Frontal cortex (tissue), 4 donors: ENCODE results near the gene AHNAK2. TPM values are rescaled to one million over a fixed set of nuclear protein-coding genes. Genes with fewer than 3 reads are reported as not detected.
"Not testable (repeated sequence)": the region's sequence is repeated elsewhere in the genome, so short reads cannot be mapped to it uniquely, and the experiment has no call there.

Experiments
- DNase-seq, 2 donors: peaks; one replicate each; pipeline ENCODE4 v3.0.0; 2012; ENCODE audit warnings: low spot score in 2 of 2
- FAIRE-seq: peaks from 2 replicates; lab custom pipeline; 2012; peaks lifted over from hg19 to GRCh38; lab: Jason Lieb, UNC
- total RNA-seq: library from RNA; depleted of rRNA; stranded (reverse); fragments of >200 nt; gene quantifications from one replicate; pipeline ENCODE4 v1.2.3, GENCODE V29; 2014
- donor health status: control.
- donor health status: control.
- donor health status: control.

Gene AHNAK2
- total RNA-seq, 1 donor from 2014 or later, result 20.0 TPM

- not testable (repeated sequence) for DNase-seq, FAIRE-seq
Measured at GRCh38 chr14:104944016-104944308, 34.2 kb downstream of the AHNAK2 start.

GRCh38 chr14:104943216-104944015 is 34.8 kb downstream of the AHNAK2 start:
- DNase-seq, FAIRE-seq: not testable (repeated sequence)

GRCh38 chr14:104942586-104942985 is 35.6 kb downstream of the AHNAK2 start:
- DNase-seq, result no peak

GRCh38 chr14:104941508-104942365 is 36.4 kb downstream of the AHNAK2 start:
- no peak for FAIRE-seq
- no peak for DNase-seq

More at GRCh38 chr14:104942586-104942985, 35.6 kb downstream of the AHNAK2 start:
- FAIRE-seq, result no peak

GRCh38 chr14:104940526-104941150 is 37.5 kb downstream of the AHNAK2 start:
- FAIRE-seq (no peak), DNase-seq (no peak)

GRCh38 chr14:104939666-104940410 is 38.3 kb downstream of the AHNAK2 start:
- DNase-seq (no peak), FAIRE-seq (no peak)

- no peak for DNase-seq
- no peak for FAIRE-seq
Measured at GRCh38 chr14:104938960-104939359, 39.2 kb downstream of the AHNAK2 start.

GRCh38 chr14:104938436-104938835 is 39.7 kb downstream of the AHNAK2 start:
- no peak for FAIRE-seq
- DNase-seq, result no peak

- DNase-seq (no peak), FAIRE-seq (no peak)
Measured at GRCh38 chr14:104937694-104938365, 40.3 kb downstream of the AHNAK2 start.

GRCh38 chr14:104937161-104937560 is 41.0 kb downstream of the AHNAK2 start:
- DNase-seq (no peak), FAIRE-seq (no peak)

- FAIRE-seq, result no peak
- no peak for DNase-seq
Measured at GRCh38 chr14:104936361-104937155, 41.6 kb downstream of the AHNAK2 start.

- FAIRE-seq (no peak), DNase-seq (no peak)
Measured at GRCh38 chr14:104935955-104936354, 42.2 kb downstream of the AHNAK2 start.

- FAIRE-seq, result no peak
- no peak for DNase-seq
Measured at GRCh38 chr14:104935026-104935650, 43.0 kb downstream of the AHNAK2 start.

- no peak for DNase-seq
- no peak for FAIRE-seq
Measured at GRCh38 chr14:104933746-104934733, 44.1 kb downstream of the AHNAK2 start.

- FAIRE-seq, result no peak
- DNase-seq, result peak; percentile 88 to 97
Measured at GRCh38 chr14:104932676-104933631, 45.2 kb downstream of the AHNAK2 start.
